Measurements from ENCODE around the gene KIR2DL1. TPM values are rescaled to one million over a fixed set of nuclear protein-coding genes. Genes with fewer than 3 reads are reported as not detected.
"Not testable (repeated sequence)": the region's sequence is repeated elsewhere in the genome, so short reads cannot be mapped to it uniquely, and the experiment has no call there.

The KIR2DL1 gene
- total RNA-seq, 1 donor: not detected

DNA sequence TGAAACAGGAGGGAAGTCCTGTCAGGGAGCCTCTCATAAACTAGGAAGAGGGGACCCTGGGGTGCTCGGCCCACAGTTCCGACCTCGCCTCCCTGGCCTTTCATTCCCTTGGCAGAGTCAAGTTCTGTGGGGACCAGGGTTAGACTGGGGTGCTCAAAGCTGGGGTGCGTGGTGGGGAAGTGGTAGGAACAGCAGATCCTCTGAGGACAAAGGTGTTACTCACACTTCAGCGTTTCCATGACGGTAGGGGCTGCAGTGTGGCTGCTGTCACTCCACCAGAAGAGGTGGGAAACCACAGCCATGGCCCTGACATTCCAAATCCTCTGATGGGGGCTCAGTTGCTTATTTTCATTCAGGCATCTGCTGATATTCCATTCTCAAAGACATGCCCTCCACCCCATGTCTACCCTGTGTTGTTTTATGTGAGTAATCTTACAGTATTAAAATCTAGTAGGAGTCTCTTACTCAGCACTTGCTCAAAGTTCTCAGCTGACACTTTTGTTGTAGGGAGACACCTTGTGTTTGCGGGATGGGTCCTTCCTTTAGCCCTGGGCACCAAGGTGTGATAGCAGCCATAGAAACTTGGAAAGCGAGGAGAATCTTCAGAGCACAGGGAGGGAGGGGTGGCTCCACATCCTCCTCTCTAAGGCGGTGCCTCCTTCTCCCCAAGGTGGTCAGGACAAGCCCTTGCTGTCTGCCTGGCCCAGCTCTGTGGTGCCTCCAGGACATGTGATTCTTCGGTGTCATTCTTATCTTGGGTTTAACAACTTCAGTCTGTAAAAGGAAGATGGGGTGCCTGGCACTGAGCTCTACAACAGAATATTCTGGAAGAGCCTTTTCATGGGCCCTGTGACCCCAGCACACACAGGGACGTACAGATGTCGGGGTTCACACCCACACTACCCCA is 13.1 kb upstream of the KIR2DL1 start:
- H3K4me3 ChIP-seq (ENCODE audit: insufficient read depth, low read length); H3K27me3 ChIP-seq (ENCODE audit: insufficient read depth, low read length); H2AFZ ChIP-seq (ENCODE audit: low read length); H3K9me3 ChIP-seq (ENCODE audit: low read depth, low read length); H4K20me1 ChIP-seq (ENCODE audit: insufficient read depth, low read length); H3K79me2 ChIP-seq (ENCODE audit: insufficient read depth, low read length); H3K4me2 ChIP-seq (ENCODE audit: insufficient read depth, low read length); H3K27ac ChIP-seq (ENCODE audit: low read depth, low read length); DNase-seq (ENCODE audit: insufficient read length, low spot score, missing footprints); H3K36me3 ChIP-seq (ENCODE audit: insufficient read depth, low read length); H3K4me1 ChIP-seq (ENCODE audit: insufficient read depth, low read length): not testable (repeated sequence)

DNA sequence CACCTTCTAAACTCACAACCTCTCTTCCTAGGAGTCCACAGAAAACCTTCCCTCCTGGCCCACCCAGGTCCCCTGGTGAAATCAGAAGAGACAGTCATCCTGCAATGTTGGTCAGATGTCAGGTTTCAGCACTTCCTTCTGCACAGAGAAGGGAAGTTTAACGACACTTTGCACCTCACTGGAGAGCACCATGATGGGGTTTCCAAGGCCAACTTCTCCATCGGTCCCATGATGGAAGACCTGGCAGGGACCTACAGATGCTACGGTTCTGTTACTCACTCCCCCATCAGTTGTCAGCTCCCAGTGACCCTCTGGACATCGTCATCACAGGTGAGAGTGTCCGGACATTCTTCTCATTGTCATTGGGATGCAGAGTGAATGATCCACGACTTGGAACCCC is 11.0 kb upstream of the KIR2DL1 start:
- DNase-seq (ENCODE audit: insufficient read length, low spot score, missing footprints); H3K4me3 ChIP-seq (ENCODE audit: insufficient read depth, low read length); H3K79me2 ChIP-seq (ENCODE audit: insufficient read depth, low read length); H3K27me3 ChIP-seq (ENCODE audit: insufficient read depth, low read length); H3K4me1 ChIP-seq (ENCODE audit: insufficient read depth, low read length); H4K20me1 ChIP-seq (ENCODE audit: insufficient read depth, low read length); H3K4me2 ChIP-seq (ENCODE audit: insufficient read depth, low read length); H2AFZ ChIP-seq (ENCODE audit: low read length); H3K27ac ChIP-seq (ENCODE audit: low read depth, low read length); H3K36me3 ChIP-seq (ENCODE audit: insufficient read depth, low read length); H3K9me3 ChIP-seq (ENCODE audit: low read depth, low read length): not testable (repeated sequence)

DNA sequence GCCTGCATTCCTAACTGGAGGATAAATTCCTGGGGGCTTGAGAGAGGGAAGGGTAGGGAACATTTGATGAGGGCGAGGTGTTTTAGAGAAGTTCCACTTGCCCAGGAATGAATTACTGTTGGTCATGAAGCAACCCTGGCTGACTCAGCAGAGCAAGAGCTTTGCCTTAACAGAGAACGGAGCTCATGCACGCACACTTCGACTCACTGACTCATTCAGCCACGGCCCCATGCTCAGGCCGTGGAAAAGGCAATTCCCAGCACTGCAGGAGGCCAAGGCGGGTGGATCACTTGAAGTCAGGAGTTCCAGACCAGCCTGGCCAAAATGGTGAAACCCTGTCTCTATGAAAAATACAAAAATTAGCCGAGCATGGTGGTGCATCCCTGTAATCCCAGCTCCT is 5.4 kb upstream of the KIR2DL1 start:
- not testable (repeated sequence) for H3K27ac ChIP-seq (ENCODE audit: low read depth, low read length); H3K4me2 ChIP-seq (ENCODE audit: insufficient read depth, low read length); H3K36me3 ChIP-seq (ENCODE audit: insufficient read depth, low read length); H3K4me1 ChIP-seq (ENCODE audit: insufficient read depth, low read length); DNase-seq (ENCODE audit: insufficient read length, low spot score, missing footprints); H4K20me1 ChIP-seq (ENCODE audit: insufficient read depth, low read length); H3K79me2 ChIP-seq (ENCODE audit: insufficient read depth, low read length); H3K27me3 ChIP-seq (ENCODE audit: insufficient read depth, low read length); H3K9me3 ChIP-seq (ENCODE audit: low read depth, low read length); H3K4me3 ChIP-seq (ENCODE audit: insufficient read depth, low read length); H2AFZ ChIP-seq (ENCODE audit: low read length)

DNA sequence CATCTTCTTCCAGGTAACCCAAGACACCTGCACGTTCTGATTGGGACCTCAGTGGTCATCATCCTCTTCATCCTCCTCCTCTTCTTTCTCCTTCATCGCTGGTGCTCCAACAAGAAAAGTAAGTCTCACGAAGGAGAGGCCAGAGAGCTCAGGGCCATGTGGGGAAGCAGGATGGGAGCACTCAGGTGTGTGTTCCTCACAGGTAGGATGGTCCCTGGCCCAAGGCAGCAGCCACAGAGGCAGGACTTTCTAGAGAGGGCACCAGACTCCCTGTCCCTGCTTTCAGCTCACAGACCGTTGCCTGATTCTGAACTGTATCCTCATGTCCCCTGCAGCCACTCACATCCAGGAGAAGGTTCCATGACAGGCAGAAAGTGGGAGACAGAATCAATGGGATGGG is 3.1 kb upstream of the KIR2DL1 start:
- not testable (repeated sequence) for H3K9me3 ChIP-seq (ENCODE audit: low read depth, low read length); H3K4me1 ChIP-seq (ENCODE audit: insufficient read depth, low read length); H4K20me1 ChIP-seq (ENCODE audit: insufficient read depth, low read length); H3K27me3 ChIP-seq (ENCODE audit: insufficient read depth, low read length); H3K36me3 ChIP-seq (ENCODE audit: insufficient read depth, low read length); H3K4me2 ChIP-seq (ENCODE audit: insufficient read depth, low read length); DNase-seq (ENCODE audit: insufficient read length, low spot score, missing footprints); H3K79me2 ChIP-seq (ENCODE audit: insufficient read depth, low read length); H3K27ac ChIP-seq (ENCODE audit: low read depth, low read length); H3K4me3 ChIP-seq (ENCODE audit: insufficient read depth, low read length); H2AFZ ChIP-seq (ENCODE audit: low read length)

DNA sequence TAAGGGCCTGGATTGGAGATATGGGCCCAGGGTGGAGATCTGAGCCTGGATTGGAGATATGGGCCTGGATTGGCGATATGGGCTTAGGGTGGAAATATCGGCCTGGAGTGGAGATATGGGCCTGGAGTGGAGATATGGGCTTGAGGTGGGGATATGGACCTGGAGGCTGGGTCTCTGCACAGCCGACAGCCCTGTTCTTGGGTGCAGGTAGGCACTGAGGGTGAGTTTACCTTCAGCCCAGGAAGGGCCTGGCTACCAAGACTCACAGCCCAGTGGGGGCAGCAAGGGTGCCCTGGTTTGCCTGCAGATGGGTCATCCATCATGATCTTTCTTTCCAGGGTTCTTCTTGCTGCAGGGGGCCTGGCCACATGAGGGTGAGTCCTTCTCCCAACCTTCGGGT is 918 bp downstream of the KIR2DL1 start:
- H3K4me1 ChIP-seq (ENCODE audit: insufficient read depth, low read length); H4K20me1 ChIP-seq (ENCODE audit: insufficient read depth, low read length); H3K36me3 ChIP-seq (ENCODE audit: insufficient read depth, low read length); H3K9me3 ChIP-seq (ENCODE audit: low read depth, low read length); H3K4me3 ChIP-seq (ENCODE audit: insufficient read depth, low read length); DNase-seq (ENCODE audit: insufficient read length, low spot score, missing footprints); H3K27me3 ChIP-seq (ENCODE audit: insufficient read depth, low read length); H2AFZ ChIP-seq (ENCODE audit: low read length); H3K79me2 ChIP-seq (ENCODE audit: insufficient read depth, low read length); H3K4me2 ChIP-seq (ENCODE audit: insufficient read depth, low read length); H3K27ac ChIP-seq (ENCODE audit: low read depth, low read length): not testable (repeated sequence)

DNA sequence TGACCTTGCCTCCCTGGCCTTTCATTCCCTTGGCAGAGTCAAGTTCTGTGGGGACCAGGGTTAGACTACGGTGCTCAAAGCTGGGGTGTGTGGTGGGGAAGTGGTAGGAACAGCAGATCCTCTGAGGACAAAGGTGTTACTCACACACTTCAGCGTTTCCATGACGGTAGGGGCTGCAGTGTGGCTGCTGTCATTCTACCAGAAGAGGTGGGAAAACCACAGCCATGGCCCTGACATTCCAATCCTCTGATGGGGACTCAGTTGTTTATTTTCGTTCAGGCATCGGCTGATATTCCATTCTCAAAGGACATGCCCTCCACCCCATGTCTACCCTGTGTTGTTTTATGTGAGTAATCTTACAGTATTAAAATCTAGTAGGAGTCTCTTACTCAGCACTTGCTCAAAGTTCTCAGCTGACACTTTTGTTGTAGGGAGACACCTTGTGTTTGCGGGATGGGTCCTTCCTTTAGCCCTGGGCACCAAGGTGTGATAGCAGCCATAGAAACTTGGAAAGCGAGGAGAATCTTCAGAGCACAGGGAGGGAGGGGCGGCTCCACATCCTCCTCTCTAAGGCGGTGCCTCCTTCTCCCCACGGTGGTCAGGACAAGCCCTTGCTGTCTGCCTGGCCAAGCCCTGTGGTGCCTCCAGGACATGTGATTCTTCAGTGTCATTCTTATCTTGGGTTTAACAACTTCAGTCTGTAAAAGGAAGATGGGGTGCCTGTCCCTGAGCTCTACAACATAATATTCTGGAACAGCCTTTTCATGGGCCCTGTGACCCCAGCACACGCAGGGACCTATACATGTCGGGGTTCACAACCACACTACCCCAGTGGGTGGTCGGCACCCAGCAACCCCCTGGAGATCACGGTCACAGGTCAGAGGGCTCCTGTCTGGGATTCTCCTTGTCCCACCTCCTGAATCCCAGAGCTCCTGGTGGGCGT is 1.7 kb downstream of the KIR2DL1 start:
- peak; percentile 27 for DNase-seq (ENCODE audit: insufficient read length, low spot score, missing footprints)
- H3K27me3 ChIP-seq (ENCODE audit: insufficient read depth, low read length); H3K79me2 ChIP-seq (ENCODE audit: insufficient read depth, low read length); H3K4me3 ChIP-seq (ENCODE audit: insufficient read depth, low read length); H3K4me2 ChIP-seq (ENCODE audit: insufficient read depth, low read length); H4K20me1 ChIP-seq (ENCODE audit: insufficient read depth, low read length); H2AFZ ChIP-seq (ENCODE audit: low read length); H3K9me3 ChIP-seq (ENCODE audit: low read depth, low read length); H3K4me1 ChIP-seq (ENCODE audit: insufficient read depth, low read length); H3K27ac ChIP-seq (ENCODE audit: low read depth, low read length); H3K36me3 ChIP-seq (ENCODE audit: insufficient read depth, low read length): not testable (repeated sequence)

DNA sequence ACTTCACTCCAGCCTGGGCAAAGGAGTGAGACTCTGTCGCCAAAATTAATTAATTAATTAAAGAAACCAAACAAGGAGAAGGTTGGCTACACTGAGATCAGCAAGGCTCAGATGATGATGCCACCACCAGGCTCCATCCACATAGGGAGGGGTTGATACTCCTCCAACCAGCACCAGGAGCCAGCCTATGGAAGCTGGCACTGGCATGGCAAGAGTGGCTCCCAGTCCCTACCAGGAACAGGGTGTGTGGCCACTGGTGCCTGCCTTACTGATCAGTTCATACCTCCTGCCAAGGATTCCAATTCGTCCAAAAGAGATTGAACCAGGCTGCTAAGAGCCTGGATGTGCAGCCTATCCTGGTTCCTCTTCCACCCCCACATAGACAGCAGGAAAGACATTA is 3.1 kb downstream of the KIR2DL1 start:
- DNase-seq (ENCODE audit: insufficient read length, low spot score, missing footprints); H3K4me3 ChIP-seq (ENCODE audit: insufficient read depth, low read length); H3K36me3 ChIP-seq (ENCODE audit: insufficient read depth, low read length); H3K27me3 ChIP-seq (ENCODE audit: insufficient read depth, low read length); H3K4me2 ChIP-seq (ENCODE audit: insufficient read depth, low read length); H3K9me3 ChIP-seq (ENCODE audit: low read depth, low read length); H3K4me1 ChIP-seq (ENCODE audit: insufficient read depth, low read length); H4K20me1 ChIP-seq (ENCODE audit: insufficient read depth, low read length); H3K79me2 ChIP-seq (ENCODE audit: insufficient read depth, low read length); H2AFZ ChIP-seq (ENCODE audit: low read length); H3K27ac ChIP-seq (ENCODE audit: low read depth, low read length): not testable (repeated sequence)

DNA sequence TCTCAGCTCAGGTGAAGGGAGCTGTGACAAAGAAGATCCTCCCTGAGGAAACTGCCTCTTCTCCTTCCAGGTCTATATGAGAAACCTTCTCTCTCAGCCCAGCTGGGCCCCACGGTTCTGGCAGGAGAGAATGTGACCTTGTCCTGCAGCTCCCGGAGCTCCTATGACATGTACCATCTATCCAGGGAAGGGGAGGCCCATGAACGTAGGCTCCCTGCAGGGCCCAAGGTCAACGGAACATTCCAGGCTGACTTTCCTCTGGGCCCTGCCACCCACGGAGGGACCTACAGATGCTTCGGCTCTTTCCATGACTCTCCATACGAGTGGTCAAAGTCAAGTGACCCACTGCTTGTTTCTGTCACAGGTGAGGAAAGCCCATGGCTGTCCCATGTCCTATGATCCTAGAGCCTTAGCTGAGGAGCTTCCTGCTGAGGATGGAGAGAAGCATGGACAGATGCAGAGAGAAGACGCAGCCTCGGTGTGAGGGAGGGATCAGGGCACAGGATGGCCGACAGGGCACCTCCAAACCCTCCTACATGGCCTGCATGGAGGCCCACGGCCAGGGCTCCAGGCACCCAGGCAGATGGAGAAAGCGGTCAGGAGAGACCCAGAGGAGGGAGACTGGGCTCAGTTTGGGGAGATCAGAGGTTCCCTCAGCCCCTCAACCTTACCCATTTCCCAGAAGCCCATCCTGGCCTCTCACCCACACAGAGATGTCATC is 5.7 kb downstream of the KIR2DL1 start:
- H3K9me3 ChIP-seq (ENCODE audit: low read depth, low read length); H3K4me3 ChIP-seq (ENCODE audit: insufficient read depth, low read length); H3K79me2 ChIP-seq (ENCODE audit: insufficient read depth, low read length); H4K20me1 ChIP-seq (ENCODE audit: insufficient read depth, low read length); DNase-seq (ENCODE audit: insufficient read length, low spot score, missing footprints); H3K27ac ChIP-seq (ENCODE audit: low read depth, low read length); H3K4me1 ChIP-seq (ENCODE audit: insufficient read depth, low read length); H3K27me3 ChIP-seq (ENCODE audit: insufficient read depth, low read length); H2AFZ ChIP-seq (ENCODE audit: low read length); H3K4me2 ChIP-seq (ENCODE audit: insufficient read depth, low read length); H3K36me3 ChIP-seq (ENCODE audit: insufficient read depth, low read length): not testable (repeated sequence)
